ENCODE results near the gene GALNT10.

Gene GALNT10

GRCh38 chr5:154451957-154452356 lies 261.4 kb downstream of the GALNT10 start:
- peaks cover 16% of the 10 kb centered on the region for H3K4me1 ChIP-seq (ENCODE audit: insufficient read depth, low read length)
- no peak overlapping the region for H2AFZ ChIP-seq (ENCODE audit: low read depth, low read length)
- H3K36me3 ChIP-seq (ENCODE audit: insufficient read depth, low read length): peaks cover 49% of the 10 kb centered on the region
- no peak overlapping the region for H3K4me3 ChIP-seq (ENCODE audit: low read length)
- no peaks in the 10 kb centered on the region for H3K9me3 ChIP-seq (ENCODE audit: low read length)
- H3K27me3 ChIP-seq (ENCODE audit: insufficient read depth, low read length): no peaks in the 10 kb centered on the region

GRCh38 chr5:154455585-154455984 lies 265.1 kb downstream of the GALNT10 start:
- H2AFZ ChIP-seq (ENCODE audit: low read depth, low read length): no peak overlapping the region
- peaks cover 7% of the 10 kb centered on the region for H3K4me1 ChIP-seq (ENCODE audit: insufficient read depth, low read length)
- no peak overlapping the region for H3K4me3 ChIP-seq (ENCODE audit: low read length)
- no peaks in the 10 kb centered on the region for H3K9me3 ChIP-seq (ENCODE audit: low read length)
- H3K36me3 ChIP-seq (ENCODE audit: insufficient read depth, low read length): peaks cover 66% of the 10 kb centered on the region
- no peaks in the 10 kb centered on the region for H3K27me3 ChIP-seq (ENCODE audit: insufficient read depth, low read length)

DNA sequence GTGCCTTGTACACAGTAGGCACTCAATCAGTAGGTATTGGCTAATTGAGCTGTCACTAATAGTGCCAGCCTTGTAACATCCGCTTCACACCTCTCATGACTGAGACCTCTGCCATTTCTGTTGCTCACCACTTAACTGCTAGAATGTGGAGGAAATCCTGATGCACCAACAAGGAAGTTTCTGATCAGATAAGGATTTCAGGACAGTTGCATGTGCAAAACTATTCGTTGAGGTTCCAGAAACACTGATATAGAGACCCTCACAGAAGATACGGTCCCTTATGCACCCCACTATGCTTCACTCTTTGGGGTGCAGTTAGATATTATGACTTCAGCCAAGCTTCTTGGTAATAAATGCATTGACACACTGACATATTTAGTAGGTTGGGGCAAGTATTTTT lies 266.0 kb downstream of the GALNT10 start:
- H2AFZ ChIP-seq (ENCODE audit: low read depth, low read length): no peak overlapping the region
- peaks cover 7% of the 10 kb centered on the region for H3K4me1 ChIP-seq (ENCODE audit: insufficient read depth, low read length)
- H3K9me3 ChIP-seq (ENCODE audit: low read length): no peaks in the 10 kb centered on the region
- H3K27me3 ChIP-seq (ENCODE audit: insufficient read depth, low read length): no peaks in the 10 kb centered on the region
- H3K36me3 ChIP-seq (ENCODE audit: insufficient read depth, low read length): peaks cover 58% of the 10 kb centered on the region
- no peak overlapping the region for H3K4me3 ChIP-seq (ENCODE audit: low read length)

DNA sequence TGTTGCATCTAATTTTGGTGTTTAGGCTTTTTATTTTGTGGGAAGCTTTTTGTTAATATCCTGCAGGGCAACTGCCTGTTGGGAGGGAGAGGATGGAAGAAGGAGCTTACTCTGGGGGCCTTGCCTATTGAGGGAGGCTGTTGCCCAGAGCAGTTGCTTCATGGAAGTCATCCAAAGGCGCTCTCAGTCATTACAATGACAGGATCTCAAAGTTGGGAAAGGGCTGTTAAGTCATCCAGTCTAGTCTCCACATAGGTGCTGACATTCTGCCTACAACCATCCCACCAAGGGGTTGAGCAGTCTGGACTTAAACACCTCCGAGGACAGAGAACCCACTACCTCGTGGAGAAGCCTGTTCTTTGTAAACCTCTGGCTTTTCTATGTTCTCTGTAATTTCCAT lies 268.5 kb downstream of the GALNT10 start:
- peaks cover 42% of the 10 kb centered on the region for H3K36me3 ChIP-seq (ENCODE audit: insufficient read depth, low read length)
- no peak overlapping the region for H2AFZ ChIP-seq (ENCODE audit: low read depth, low read length)
- H3K4me3 ChIP-seq (ENCODE audit: low read length): no peak overlapping the region
- no peaks in the 10 kb centered on the region for H3K4me1 ChIP-seq (ENCODE audit: insufficient read depth, low read length)
- no peaks in the 10 kb centered on the region for H3K27me3 ChIP-seq (ENCODE audit: insufficient read depth, low read length)
- no peaks in the 10 kb centered on the region for H3K9me3 ChIP-seq (ENCODE audit: low read length)

- Histone ChIP-seq H3K9me3 (ENCODE audit: low read length) (no peaks in the 10 kb centered on the region), H3K4me3 (ENCODE audit: low read length) (no peak overlapping the region), H3K4me1 (ENCODE audit: insufficient read depth, low read length) (no peaks in the 10 kb centered on the region), H2AFZ (ENCODE audit: low read depth, low read length) (no peak overlapping the region), H3K36me3 (ENCODE audit: insufficient read depth, low read length) (peaks cover 34% of the 10 kb centered on the region), H3K27me3 (ENCODE audit: insufficient read depth, low read length) (no peaks in the 10 kb centered on the region)
These were observed 269.6 kb downstream of the GALNT10 start for GRCh38 chr5:154460172-154460571.

DNA sequence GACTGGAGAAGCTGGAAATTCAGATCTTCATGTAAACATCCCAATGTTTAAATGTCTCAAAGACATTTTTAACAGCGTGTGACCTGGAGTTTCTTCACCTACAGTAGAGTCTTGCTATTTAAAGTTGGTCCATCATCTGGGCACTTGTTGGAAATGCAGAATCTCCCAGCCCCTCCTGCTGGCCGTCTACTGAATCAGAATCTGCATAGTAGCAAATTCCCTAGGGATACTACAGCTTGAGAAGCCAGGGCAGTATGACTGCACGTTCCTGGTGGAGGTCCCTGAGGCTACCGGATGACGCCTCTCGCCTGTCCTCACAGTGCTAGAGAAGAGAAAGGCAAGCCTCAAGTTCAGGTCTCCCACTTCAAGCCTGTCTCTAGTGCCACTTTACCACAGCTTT lies 271.0 kb downstream of the GALNT10 start:
- H3K27me3 ChIP-seq (ENCODE audit: insufficient read depth, low read length): peaks cover 2% of the 10 kb centered on the region
- no peak overlapping the region for H3K4me3 ChIP-seq (ENCODE audit: low read length)
- no peak overlapping the region for H2AFZ ChIP-seq (ENCODE audit: low read depth, low read length)
- no peaks in the 10 kb centered on the region for H3K9me3 ChIP-seq (ENCODE audit: low read length)
- no peaks in the 10 kb centered on the region for H3K4me1 ChIP-seq (ENCODE audit: insufficient read depth, low read length)
- peaks cover 21% of the 10 kb centered on the region for H3K36me3 ChIP-seq (ENCODE audit: insufficient read depth, low read length)

DNA sequence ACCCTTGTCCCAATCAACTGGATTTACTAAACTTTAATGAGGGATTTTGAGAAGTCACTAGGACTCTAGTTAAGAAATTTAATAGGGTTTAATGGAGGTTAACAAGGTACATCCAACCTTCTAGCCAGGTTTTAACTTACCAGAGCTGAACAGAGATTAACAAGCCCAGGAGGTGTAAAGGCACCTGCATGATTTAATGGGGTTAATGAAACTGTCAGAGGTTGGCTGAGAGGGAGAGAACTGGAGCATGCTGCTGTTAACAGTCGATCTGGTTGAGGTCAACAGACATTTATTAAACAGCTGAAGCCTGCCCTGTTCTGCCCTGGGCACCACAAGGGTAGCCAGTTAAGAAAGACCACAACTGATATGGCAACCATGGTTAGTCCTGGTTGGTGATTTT lies 273.9 kb downstream of the GALNT10 start:
- H3K9me3 ChIP-seq (ENCODE audit: low read length): no peaks in the 10 kb centered on the region
- H3K4me3 ChIP-seq (ENCODE audit: low read length): no peak overlapping the region
- no peaks in the 10 kb centered on the region for H3K4me1 ChIP-seq (ENCODE audit: insufficient read depth, low read length)
- H2AFZ ChIP-seq (ENCODE audit: low read depth, low read length): no peak overlapping the region
- H3K36me3 ChIP-seq (ENCODE audit: insufficient read depth, low read length): no peaks in the 10 kb centered on the region
- H3K27me3 ChIP-seq (ENCODE audit: insufficient read depth, low read length): peaks cover 7% of the 10 kb centered on the region

- no peaks in the 10 kb centered on the region for H3K9me3 ChIP-seq (ENCODE audit: low read length)
- peaks cover 11% of the 10 kb centered on the region for H3K27me3 ChIP-seq (ENCODE audit: insufficient read depth, low read length)
- H3K4me3 ChIP-seq (ENCODE audit: low read length): no peak overlapping the region
- no peaks in the 10 kb centered on the region for H3K4me1 ChIP-seq (ENCODE audit: insufficient read depth, low read length)
- H2AFZ ChIP-seq (ENCODE audit: low read depth, low read length): no peak overlapping the region
- no peaks in the 10 kb centered on the region for H3K36me3 ChIP-seq (ENCODE audit: insufficient read depth, low read length)
These were observed 274.6 kb downstream of the GALNT10 start for GRCh38 chr5:154465169-154465568.

DNA sequence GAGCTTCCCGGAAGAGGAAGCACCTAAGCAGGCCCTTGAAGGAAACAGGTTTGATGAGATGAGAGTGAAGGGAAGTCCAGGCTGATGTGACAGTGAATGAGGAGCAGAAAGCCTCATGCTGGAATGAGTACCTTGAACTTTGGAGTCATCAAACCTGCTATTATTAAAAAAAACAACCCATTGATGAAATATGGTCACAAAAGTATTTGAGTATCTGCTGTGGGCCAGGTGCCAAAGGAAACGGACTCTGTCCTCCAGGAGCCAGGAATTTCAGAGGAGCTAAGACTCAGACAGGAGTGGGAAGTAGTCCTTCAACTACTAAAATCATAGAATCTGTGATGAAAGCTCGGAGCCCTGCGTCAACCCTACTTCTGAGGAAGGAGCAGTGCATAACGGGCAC lies 275.6 kb downstream of the GALNT10 start:
- Histone ChIP-seq H2AFZ (ENCODE audit: low read depth, low read length) (no peak overlapping the region), H3K9me3 (ENCODE audit: low read length) (no peaks in the 10 kb centered on the region), H3K27me3 (ENCODE audit: insufficient read depth, low read length) (peaks cover 21% of the 10 kb centered on the region), H3K4me3 (ENCODE audit: low read length) (no peak overlapping the region), H3K36me3 (ENCODE audit: insufficient read depth, low read length) (no peaks in the 10 kb centered on the region), H3K4me1 (ENCODE audit: insufficient read depth, low read length) (no peaks in the 10 kb centered on the region)

DNA sequence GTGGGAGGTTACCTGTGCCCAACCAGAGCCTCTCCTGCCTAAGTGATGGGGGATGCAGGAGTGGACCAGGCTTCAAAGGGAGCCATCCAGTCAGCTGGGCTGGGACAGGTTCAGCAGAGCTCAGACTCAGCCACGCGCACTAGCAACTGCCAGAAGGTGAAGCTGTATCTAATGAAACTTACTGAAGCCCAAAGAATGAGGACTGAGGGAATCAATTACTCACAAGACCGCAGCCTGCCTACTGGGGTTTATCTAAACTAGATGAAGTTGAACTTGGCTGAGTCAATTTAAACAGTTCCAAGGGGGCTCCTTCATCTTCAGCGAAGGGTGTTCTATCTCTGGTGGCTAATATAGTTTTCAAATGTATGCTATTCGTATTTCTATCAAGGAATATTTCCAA lies 276.1 kb downstream of the GALNT10 start:
- Histone ChIP-seq H3K4me3 (ENCODE audit: low read length) (no peak overlapping the region), H3K9me3 (ENCODE audit: low read length) (no peaks in the 10 kb centered on the region)

GRCh38 chr5:154467655-154468354 lies 277.3 kb downstream of the GALNT10 start:
- Histone ChIP-seq H3K4me3 (ENCODE audit: low read length) (no peak overlapping the region), H3K27me3 (ENCODE audit: insufficient read depth, low read length) (peaks cover 37% of the 10 kb centered on the region), H3K4me1 (ENCODE audit: insufficient read depth, low read length) (no peaks in the 10 kb centered on the region), H3K36me3 (ENCODE audit: insufficient read depth, low read length) (no peaks in the 10 kb centered on the region), H2AFZ (ENCODE audit: low read depth, low read length) (no peak overlapping the region), H3K9me3 (ENCODE audit: low read length) (no peaks in the 10 kb centered on the region)

More for the DNA sequence above, 276.1 kb downstream of the GALNT10 start:
- Histone ChIP-seq H2AFZ (ENCODE audit: low read depth, low read length) (no peak overlapping the region), H3K36me3 (ENCODE audit: insufficient read depth, low read length) (no peaks in the 10 kb centered on the region), H3K27me3 (ENCODE audit: insufficient read depth, low read length) (peaks cover 26% of the 10 kb centered on the region), H3K4me1 (ENCODE audit: insufficient read depth, low read length) (no peaks in the 10 kb centered on the region)

- no peaks in the 10 kb centered on the region for H3K4me1 ChIP-seq (ENCODE audit: insufficient read depth, low read length)
- no peak overlapping the region for H2AFZ ChIP-seq (ENCODE audit: low read depth, low read length)
- no peaks in the 10 kb centered on the region for H3K9me3 ChIP-seq (ENCODE audit: low read length)
- H3K36me3 ChIP-seq (ENCODE audit: insufficient read depth, low read length): no peaks in the 10 kb centered on the region
- H3K27me3 ChIP-seq (ENCODE audit: insufficient read depth, low read length): peaks cover 61% of the 10 kb centered on the region
- no peak overlapping the region for H3K4me3 ChIP-seq (ENCODE audit: low read length)
These were observed 279.6 kb downstream of the GALNT10 start for GRCh38 chr5:154470137-154470536.
